Muscle layer of colon (tissue), 2 donors: Measurements from ENCODE around the gene MESP2.

Experiments
- H3K27ac ChIP-seq: one replicate; pipeline ENCODE4 v1.7.0; 2013; ENCODE audit warnings: low read depth, mild to moderate bottlenecking, low read length, moderate library complexity
- H3K27me3 ChIP-seq, 2 donors: one replicate each; pipeline ENCODE4 v1.7.0; 2013; ENCODE audit warnings: low read length in 2 of 2, mild to moderate bottlenecking in 2 of 2; ENCODE audit not compliant: insufficient read depth in 2 of 2, control insufficient read depth in 1 of 2
- H3K36me3 ChIP-seq: one replicate; pipeline ENCODE4 v1.7.0; 2013; ENCODE audit warnings: mild to moderate bottlenecking, low read length; ENCODE audit not compliant: insufficient read depth
- H3K4me1 ChIP-seq: one replicate; pipeline ENCODE4 v1.7.0; 2013; ENCODE audit warnings: mild to moderate bottlenecking, low read length; ENCODE audit not compliant: insufficient read depth
- H3K4me3 ChIP-seq, 2 donors: one replicate each; pipeline ENCODE4 v1.7.0; 2013; ENCODE audit warnings: low read length in 2 of 2, low read depth in 1 of 2, mild to moderate bottlenecking in 1 of 2, moderate library complexity in 1 of 2
- H3K9ac ChIP-seq: one replicate; pipeline ENCODE4 v1.7.0; 2013; ENCODE audit warnings: low read length
- H3K9me3 ChIP-seq: one replicate; pipeline ENCODE4 v1.7.0; 2013; ENCODE audit warnings: mild to moderate bottlenecking, low read length
- donor health status: abdominal sarcoma.
- donor health status: Adenocarcinoma of cecum.

MESP2 gene

DNA sequence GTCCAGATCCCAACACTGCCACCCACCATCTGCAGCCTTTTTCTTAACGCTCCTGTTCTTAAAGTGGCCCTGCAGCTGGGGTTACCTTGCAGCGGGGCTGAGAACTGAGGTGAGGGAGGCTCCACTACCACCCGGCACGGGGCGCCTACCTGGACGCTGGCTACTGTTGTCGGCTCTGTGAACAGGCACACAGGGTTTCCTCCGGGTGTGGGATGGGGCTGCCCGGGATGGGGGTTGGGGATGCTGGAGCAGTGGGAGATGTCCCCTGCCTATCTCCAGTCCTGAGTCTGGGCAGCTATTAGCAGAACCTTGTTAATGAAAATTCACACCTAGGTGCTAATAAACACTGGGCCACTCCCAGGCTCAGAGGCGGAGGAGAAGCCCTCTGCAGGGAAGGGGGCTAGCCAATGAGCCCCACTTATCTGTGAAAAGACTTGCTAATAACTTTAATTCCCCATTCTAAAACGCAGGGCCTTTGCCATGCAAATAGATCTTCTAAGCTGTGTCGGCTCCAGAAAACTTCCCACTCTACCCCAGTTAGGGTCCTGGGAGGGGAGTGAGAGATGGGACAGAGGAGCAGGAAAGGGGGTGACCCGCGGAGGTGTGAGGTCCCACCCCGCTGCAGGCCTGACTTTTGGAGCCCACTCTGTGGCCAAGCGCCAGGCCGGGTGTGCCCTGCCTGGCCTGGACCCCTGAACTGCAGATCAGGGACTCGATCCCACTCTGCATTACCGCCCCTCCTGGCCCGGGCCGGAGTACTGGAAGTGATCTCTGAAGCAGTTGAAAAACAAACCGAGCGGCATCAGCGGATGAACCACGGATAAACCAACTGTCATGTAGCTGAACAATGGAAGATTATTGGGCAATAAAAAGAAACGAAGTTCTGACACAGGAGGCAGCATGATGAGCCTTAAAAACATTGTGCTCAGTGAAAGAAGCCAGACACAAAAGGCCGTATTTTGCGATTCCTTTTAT lies 28.1 kb upstream of the MESP2 start:
- no peaks in the 10 kb centered on the region for H3K27me3 ChIP-seq
- no peak overlapping the region for H3K27ac ChIP-seq
- H3K4me1 ChIP-seq: no peaks in the 10 kb centered on the region
- H3K9me3 ChIP-seq: no peaks in the 10 kb centered on the region
- no peak overlapping the region for H3K4me3 ChIP-seq
- no peaks in the 10 kb centered on the region for H3K36me3 ChIP-seq
- no peak overlapping the region for H3K9ac ChIP-seq

- Histone ChIP-seq H3K4me1 (no peaks in the 10 kb centered on the region), H3K4me3 (no peak overlapping the region), H3K9ac (no peak overlapping the region), H3K27me3 (no peaks in the 10 kb centered on the region), H3K9me3 (no peaks in the 10 kb centered on the region), H3K27ac (no peak overlapping the region), H3K36me3 (no peaks in the 10 kb centered on the region)
Observed at GRCh38 chr15:89749054-89749453, 27.1 kb upstream of the MESP2 start.

DNA sequence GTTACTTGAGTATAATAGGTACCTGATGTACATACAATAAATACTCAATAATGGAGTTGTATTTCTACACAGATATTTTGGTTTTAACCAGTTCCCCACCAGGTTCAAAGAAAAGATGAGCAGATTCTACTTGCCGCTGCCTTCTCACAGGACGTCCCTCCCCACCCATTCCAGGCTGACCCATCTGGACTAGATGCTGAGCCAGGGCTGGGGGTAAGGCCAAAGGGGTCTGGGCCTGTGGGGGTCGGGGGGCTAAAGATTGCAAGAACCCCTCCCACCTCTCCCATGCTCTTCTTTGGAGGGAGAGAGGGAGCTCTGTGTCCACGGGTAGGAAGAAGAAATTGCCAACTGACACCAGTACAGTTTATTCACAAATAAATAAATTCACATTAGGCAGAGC lies 26.6 kb upstream of the MESP2 start:
- H3K9me3 ChIP-seq: no peaks in the 10 kb centered on the region
- no peaks in the 10 kb centered on the region for H3K27me3 ChIP-seq
- H3K36me3 ChIP-seq: no peaks in the 10 kb centered on the region
- H3K4me3 ChIP-seq: no peak overlapping the region
- no peaks in the 10 kb centered on the region for H3K4me1 ChIP-seq
- no peak overlapping the region for H3K9ac ChIP-seq
- no peak overlapping the region for H3K27ac ChIP-seq

DNA sequence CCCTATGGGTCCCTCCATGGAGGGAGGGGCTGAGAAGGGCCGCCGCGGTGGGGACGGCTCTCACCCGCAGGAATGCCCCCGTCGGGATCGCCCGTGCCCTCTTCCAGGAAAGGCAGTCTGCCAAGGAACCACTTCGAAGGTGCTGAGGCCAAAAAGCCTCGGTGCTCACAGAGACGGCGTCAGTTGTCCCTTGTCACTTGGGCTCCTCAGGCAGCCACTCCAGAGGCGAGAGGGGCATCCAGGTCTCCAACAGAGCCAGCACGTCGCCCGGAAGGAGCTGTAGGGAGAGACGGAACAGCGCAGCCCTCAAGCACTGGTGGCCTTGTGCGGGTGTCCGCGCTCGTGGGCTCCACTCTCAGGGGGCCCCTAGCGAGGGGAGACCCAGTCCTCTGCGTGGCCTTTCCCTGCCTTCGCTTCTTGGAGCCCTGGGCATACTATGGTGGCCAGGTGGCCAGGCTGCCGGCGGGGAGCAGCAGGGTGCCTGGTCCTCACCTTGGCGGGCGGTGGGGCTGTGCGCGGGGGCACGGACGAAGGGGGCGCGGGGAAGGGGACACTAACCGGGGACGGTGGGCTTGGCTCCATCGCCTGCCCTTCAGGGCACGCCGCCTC lies 26.1 kb upstream of the MESP2 start:
- Histone ChIP-seq H3K9ac (no peak overlapping the region), H3K27me3 (no peaks in the 10 kb centered on the region), H3K27ac (no peak overlapping the region), H3K4me1 (no peaks in the 10 kb centered on the region), H3K9me3 (no peaks in the 10 kb centered on the region), H3K4me3 (peak overlapping the region; percentile 56 to 58), H3K36me3 (no peaks in the 10 kb centered on the region)

- Histone ChIP-seq H3K9me3 (no peaks in the 10 kb centered on the region), H3K27me3 (no peaks in the 10 kb centered on the region), H3K4me3 (peak within 1 kb of the TSS; percentile 56 to 73), H3K9ac (no peak within 1 kb of the TSS), H3K27ac (peak within 1 kb of the TSS; percentile 65), H3K4me1 (no peaks in the 10 kb centered on the region), H3K36me3 (no peaks in the 10 kb centered on the region)
Observed at GRCh38 chr15:89750560-89751542, 25.3 kb upstream of the MESP2 start, which contains the start of gene MESP1. Gene MESP1 (minus strand): TSS chr15:89751249. CDS start chr15:89751231, 18 bp downstream.

GRCh38 chr15:89751748-89752147 lies 24.4 kb upstream of the MESP2 start:
- Histone ChIP-seq H3K4me1 (no peaks in the 10 kb centered on the region), H3K9ac (no peak overlapping the region), H3K27me3 (no peaks in the 10 kb centered on the region)

GRCh38 chr15:89753855-89754254 lies 22.3 kb upstream of the MESP2 start:
- Histone ChIP-seq H3K27ac (no peak overlapping the region), H3K27me3 (no peaks in the 10 kb centered on the region), H3K9ac (no peak overlapping the region), H3K4me1 (no peaks in the 10 kb centered on the region), H3K36me3 (no peaks in the 10 kb centered on the region), H3K9me3 (no peaks in the 10 kb centered on the region), H3K4me3 (no peak overlapping the region)

More at GRCh38 chr15:89751748-89752147, 24.4 kb upstream of the MESP2 start:
- H3K9me3 ChIP-seq: no peaks in the 10 kb centered on the region
- no peaks in the 10 kb centered on the region for H3K36me3 ChIP-seq
- H3K27ac ChIP-seq: no peak overlapping the region
- peak overlapping the region in 1 of 2 donors; percentile 56 for H3K4me3 ChIP-seq

DNA sequence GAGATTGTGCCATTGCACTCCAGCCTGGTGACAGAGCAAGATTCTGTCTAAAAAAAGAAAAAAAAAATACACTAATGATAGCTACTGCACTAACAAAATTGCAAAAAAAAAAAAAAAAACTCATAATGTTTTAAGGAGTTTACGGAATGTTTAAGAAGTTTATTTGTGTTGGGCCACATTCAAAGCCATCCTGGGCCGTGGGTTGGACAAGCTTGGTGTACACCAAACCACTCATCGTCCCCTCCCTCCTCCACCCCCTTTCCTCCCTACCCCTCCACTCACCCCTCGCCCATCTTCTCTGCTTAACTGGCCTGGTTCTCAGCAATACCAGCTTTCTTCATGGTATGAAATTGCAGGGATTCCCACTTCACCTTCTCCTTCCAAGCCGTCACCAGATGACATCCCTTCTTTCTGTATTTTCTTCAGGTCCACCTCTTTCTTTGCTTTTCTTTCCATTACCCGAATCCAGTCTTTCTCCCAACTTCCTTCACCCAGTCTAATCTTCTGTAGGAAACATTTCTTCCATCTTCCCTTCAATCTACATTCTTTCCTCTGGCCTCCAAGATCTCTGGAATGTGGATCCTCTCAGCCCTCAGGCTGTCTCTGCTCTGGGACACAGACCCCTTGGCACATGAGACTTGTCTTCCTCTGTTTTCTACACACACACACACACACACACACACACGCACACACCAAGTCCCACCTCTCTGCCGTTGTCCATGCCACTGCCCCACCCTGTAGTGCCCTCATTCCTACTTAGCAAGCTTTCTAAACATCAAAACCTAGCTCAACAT lies 21.6 kb upstream of the MESP2 start:
- no peaks in the 10 kb centered on the region for H3K36me3 ChIP-seq
- no peak overlapping the region for H3K4me3 ChIP-seq
- H3K27ac ChIP-seq: no peak overlapping the region
- no peaks in the 10 kb centered on the region for H3K9me3 ChIP-seq
- H3K9ac ChIP-seq: no peak overlapping the region
- no peaks in the 10 kb centered on the region for H3K27me3 ChIP-seq
- H3K4me1 ChIP-seq: no peaks in the 10 kb centered on the region

GRCh38 chr15:89755701-89756100 lies 20.4 kb upstream of the MESP2 start:
- Histone ChIP-seq H3K27ac (no peak overlapping the region), H3K36me3 (no peaks in the 10 kb centered on the region), H3K9ac (no peak overlapping the region), H3K9me3 (no peaks in the 10 kb centered on the region), H3K4me3 (no peak overlapping the region), H3K4me1 (peaks cover 2% of the 10 kb centered on the region), H3K27me3 (no peaks in the 10 kb centered on the region)

- no peak overlapping the region for H3K4me3 ChIP-seq
- H3K36me3 ChIP-seq: no peaks in the 10 kb centered on the region
- no peak overlapping the region for H3K27ac ChIP-seq
Observed at GRCh38 chr15:89756897-89757296, 19.2 kb upstream of the MESP2 start.

More at GRCh38 chr15:89756897-89757296, 19.2 kb upstream of the MESP2 start:
- peaks cover 11% of the 10 kb centered on the region for H3K4me1 ChIP-seq
- H3K9ac ChIP-seq: no peak overlapping the region
- H3K9me3 ChIP-seq: no peaks in the 10 kb centered on the region
- no peaks in the 10 kb centered on the region for H3K27me3 ChIP-seq
